Stimulated activated CD4-positive, alpha-beta T cell treated with anti-CD3 and anti-CD28 coated beads, TNF-alpha, amount 100 ng/mL, for 4 hours (primary cell): ENCODE results near the gene APRT.

Experiments
- DNase-seq, 3 experiments: peaks; one replicate each; pipeline ENCODE4 v3.0.0-alpha.2; 2020; ENCODE audit warnings: low read depth in 3 of 3

Gene APRT

GRCh38 chr16:88807626-88808453 lies 3.9 kb downstream of the APRT start:
- no peak for DNase-seq

- DNase-seq = no peak
Measured at GRCh38 chr16:88807142-88807625, 4.5 kb downstream of the APRT start.

DNA sequence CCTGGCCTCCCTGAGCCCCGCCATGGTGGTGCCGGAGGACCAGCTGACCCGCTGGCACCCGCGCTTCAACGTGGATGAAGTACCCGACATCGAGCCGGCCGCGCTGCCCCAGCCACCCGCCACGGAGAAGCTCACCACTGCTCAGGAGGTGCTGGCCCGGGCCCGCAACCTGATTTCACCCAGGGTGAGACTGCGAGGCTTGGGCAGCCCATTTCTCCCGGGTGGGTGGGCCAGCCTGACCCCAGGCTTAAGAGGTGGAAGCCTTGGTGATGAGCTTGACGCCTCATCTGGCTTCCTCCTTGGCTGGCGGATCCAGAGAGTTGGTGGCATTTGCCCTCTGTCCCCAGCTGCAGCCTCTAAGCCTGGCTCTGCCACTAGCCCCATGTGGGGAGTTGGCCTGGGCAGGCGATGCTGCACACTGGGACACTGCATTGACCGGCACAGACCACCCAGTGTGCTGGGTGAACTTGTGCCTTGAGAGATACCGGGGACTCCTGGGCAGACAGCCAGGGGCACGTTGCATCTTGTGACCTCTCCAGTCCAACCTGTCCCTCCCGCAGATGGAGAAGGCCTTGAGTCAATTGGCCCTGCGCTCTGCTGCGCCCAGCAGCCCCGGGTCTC lies 5.1 kb downstream of the APRT start:
- no peak for DNase-seq

GRCh38 chr16:88805887-88806393 lies 5.8 kb downstream of the APRT start:
- DNase-seq = no peak

DNA sequence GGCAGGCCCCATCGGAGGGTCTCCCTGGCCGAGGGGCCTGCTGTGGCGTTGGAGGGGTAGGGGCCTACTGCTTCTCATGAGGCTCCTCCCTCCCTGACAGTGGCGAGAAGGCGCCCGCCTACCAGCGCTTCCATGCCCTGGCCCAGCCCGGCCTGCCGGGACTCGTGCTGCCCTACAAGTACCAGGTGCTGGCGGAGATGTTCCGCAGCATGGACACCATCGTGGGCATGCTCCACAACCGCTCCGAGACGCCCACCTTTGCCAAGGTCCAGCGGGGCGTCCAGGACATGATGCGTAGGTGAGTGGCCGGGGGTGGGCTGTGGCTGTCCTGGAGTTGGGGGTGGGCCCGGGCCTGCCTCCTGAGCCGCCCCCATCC lies 6.4 kb downstream of the APRT start:
- DNase-seq = no peak

DNA sequence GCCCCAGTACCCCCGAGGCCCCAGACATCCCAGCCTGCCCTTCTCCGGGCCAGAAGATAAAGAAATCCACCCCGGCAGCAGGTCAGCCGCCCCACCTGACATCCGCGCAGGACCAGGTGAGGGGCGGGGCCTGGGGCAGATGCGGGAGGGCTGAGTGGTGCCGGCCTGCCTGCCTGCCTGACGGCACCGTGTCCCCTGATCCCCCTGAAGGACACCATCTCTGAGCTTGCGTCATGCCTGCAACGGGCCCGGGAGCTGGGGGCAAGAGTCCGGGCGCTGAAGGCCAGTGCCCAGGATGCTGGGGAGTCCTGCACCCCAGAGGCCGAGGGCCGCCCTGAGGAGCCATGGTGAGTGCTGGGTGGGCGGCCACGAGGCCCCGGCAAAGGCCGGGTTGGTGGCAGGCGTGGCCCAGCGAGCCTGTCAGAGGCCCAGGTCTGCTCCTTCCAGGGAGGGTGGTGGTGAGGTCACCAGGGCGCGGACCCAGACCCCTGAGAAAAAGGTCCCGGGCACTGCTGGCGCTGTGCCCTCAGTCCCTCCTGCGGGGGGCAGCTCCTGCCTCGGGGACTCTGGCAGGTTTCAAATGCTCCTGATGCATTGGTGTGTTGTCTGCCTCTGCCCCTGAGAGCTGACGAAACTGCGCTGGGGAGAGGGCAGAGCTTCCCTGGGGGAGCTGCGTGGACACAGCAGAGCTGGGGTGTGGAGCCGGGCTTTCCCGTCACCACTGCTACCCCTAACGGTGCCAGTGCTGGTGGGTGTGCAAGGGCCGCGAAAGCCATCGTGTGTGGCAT lies 7.0 kb downstream of the APRT start:
- no peak for DNase-seq

DNA sequence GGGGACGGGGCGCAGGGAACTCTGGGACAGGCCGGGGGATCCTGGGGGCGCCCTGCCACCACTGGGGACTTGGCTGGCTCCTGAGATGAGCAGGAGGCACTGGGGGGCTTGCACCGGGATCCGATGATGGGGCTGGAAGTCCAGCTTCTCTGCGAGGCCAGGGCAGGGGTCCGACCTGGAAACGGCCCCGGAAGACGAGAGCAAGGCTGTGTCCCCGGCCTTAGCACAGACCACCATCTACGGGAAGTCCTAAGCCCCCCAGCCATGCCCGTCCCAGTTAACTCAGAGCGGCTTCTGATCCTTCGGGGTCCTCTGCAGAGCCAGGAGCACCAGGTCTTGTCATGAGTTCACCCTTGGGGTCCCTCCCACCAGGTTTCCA lies 7.6 kb downstream of the APRT start:
- no peak for DNase-seq

- DNase-seq = peak; percentile 74 to 84 (median 76)
Measured at GRCh38 chr16:88803264-88803987, 8.3 kb downstream of the APRT start, which contains the start of gene CDT1. Gene CDT1 (plus strand): TSS chr16:88803789. CDS start chr16:88803832, 43 bp downstream.

DNA sequence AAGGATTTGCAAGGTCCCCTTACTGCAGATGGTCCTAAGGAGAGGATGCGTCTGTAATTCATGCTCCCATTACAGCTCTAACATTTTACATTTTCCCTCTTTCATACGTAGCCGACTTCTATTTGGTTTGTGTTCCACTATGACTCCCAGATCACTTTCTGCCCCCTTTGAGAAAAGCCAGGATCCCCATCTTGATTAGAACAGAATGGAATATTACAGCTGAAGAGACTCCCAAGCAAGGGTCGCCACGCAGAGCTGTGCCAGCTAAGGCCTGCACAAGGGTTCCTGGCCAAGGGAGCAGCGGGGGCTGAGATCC lies 11.5 kb downstream of the APRT start:
- no peak for DNase-seq

GRCh38 chr16:88799569-88800276 lies 12.0 kb downstream of the APRT start:
- no peak for DNase-seq

DNA sequence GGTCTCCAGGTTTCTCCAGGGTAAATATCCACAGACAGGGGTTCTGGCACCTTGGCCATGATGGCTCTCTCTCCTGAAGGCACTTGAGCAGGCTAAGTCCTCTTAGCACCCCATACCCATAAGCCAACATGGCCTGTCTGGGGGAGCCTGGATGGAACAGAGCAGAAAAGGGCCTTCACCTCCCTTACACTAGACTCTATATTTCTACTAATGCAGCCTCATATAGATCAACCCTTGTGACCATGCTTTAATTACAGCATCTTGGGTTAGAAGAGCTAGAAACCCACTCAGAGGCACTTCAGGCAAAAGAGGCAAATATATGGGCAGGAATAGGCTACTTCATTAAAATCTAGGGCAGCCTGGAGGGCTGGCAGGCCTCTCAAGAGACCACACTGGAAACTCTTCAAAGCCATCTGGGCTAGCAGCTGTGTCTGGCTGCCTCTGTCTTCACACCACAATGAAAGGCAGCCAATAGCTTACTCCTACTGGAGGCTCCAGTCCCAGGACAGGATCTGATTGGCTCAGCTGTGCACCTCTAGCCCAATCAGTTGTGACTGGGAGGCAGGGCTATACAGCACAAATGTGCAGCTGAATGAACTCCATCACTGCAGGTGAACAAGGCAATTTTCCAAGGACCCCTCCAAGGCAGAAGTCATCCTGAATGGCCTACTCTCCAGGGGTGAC lies 12.8 kb downstream of the APRT start:
- no peak for DNase-seq

DNA sequence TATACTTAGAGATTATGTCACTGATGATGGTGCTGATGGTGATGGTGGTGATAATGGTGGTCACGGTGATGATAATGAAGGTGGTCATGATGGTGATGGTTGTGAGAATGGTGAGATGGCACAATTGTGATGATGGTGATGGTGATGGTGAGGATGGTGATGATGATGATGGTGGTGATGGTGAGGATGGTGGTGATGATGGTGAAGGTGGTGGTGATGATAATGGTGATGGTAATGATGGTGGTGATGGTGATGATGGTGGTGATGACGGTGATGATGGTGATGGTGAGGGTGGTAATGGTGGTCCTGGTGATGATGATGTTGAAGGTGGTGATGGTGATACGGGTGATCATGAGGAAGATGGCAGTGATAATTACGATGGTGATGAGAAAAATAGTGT lies 13.7 kb downstream of the APRT start:
- no peak for DNase-seq

- no peak for DNase-seq
Measured at GRCh38 chr16:88796278-88796677, 15.4 kb downstream of the APRT start.

DNA sequence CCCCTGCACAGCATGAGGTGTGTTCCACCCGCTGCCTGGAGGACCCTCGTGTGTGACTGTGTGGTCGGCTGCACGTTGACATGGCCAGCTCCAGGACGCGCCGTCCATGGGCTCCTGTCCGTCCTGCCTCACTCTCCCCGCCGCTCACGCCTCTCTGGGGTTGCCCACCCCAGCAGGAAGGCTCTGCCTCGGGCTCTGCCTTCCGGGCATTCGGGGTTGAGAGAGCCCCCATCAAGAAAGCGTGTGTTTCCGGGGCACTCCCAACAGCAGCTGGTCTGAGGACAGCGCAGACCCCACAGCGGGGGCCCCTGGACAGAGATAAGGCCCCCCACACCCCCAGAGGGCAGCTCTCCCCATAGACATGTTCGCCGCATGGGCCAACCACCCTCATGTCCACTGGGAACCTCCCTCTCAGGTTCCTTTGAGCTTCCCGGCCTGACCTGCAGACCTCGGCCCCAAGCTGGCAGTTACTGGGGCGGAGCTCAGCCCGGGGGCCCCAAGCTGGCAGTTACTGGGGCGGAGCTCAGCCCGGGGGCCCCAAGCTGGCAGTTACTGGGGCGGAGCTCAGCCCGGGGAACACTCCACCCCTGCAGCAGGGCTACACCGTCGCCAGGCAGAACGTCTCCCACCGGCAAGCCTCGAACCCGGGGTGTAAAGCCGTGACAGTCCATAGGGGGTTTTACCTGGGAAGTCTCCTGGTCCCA lies 18.3 kb downstream of the APRT start:
- DNase-seq = no peak

DNA sequence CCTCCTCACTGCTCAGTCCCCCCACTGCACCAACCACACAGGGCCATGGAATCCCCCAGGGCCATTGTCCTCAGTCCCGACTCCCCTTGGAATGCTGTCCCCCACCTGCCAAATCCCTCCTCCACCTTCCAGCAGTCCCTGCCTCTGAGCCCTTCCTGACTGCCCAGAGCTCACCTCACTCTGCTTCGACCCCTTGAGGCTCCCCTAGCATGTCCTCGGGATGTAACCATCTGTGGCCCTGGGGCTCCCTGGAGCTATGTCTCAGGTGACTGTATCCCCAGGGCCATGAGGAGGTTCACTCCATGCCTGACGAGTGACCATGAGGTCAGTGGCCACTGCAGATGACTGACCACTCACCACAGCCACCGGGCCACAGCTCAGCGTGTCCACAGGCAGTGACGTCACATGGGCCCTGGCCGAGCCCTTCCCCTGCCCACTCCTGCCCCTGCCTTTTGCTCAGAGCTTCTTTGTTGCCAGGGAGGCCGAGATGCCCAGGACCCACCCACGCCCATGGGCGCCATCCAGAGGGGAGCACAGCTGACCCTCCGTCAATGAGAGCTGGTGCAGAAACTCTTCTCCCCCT lies 19.0 kb downstream of the APRT start:
- no peak for DNase-seq

- DNase-seq = no peak
Measured at GRCh38 chr16:88792078-88792550, 19.6 kb downstream of the APRT start.

- DNase-seq = peak in 1 of 3 experiments; percentile 46
Measured at GRCh38 chr16:88790312-88791211, 21.2 kb downstream of the APRT start.

DNA sequence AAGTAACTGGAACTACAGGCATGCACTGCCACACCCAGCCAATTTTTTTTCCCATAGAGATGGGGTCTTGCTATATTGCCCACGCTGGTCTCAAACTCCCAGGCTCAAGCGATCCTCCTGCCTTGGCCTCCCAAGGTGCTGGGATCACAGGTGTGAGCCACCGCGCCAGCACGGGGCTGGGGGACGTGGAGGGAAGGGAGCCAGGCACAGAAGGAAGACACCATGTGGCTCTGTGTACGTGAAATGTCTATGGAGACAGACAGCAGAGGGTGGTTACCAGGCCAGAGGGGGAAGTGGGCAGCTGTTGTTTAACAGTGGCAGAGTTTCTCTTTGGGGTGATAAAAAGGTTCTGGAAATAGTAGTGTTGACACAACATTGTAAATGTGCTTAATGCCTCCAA lies 22.1 kb downstream of the APRT start:
- no peak for DNase-seq
